ENCODE measurements around the gene ASTN2. TPM values are rescaled to one million over a fixed set of nuclear protein-coding genes. Genes with fewer than 3 reads are reported as not detected.
"Not testable (repeated sequence)": the region's sequence is repeated elsewhere in the genome, so short reads cannot be mapped to it uniquely, and the experiment has no call there.

ASTN2 gene
- total RNA-seq, 1 donor from 2014 or later: 7.3 TPM

DNA sequence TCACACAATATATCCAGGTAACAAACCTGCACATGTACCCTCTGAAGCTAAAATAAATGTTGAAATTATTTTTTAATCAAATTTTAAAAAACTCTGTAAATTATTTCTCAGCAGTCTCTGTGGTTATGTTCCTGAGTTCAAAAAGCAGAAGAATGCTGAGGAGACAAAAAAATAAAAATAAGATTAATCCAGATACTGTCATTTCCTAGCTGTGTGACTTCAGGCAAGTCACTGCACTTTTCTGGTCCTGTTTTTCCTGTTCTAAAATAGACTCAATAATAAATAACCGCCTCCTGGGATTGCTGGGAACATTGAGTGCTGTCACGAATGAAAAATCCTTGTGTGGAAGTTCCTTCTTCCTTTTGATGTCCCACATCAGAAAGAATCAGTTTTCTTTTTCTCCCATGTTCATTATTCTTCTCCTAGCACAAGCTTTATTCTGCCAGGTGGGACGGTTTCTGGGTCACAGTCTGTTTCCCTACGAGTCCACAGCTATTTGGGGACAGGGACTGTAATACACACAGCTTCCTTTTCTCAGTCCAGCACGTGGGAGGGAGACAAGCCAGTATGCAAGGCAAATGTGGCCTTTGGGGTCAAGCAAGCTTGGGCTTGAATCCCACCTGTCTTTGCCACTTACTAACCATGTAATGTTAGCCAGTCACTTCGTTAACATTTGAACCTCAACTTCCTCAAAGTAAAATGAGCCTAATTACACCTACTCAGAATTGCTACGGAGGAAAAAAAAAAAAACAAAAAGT is 570.8 kb downstream of the ASTN2 start:
- Histone ChIP-seq H3K9ac (ENCODE audit: low read depth in 1 of 3, low read length in 3 of 3) (no peak overlapping the region), H3K27ac (ENCODE audit: low read depth, low read length) (no peak overlapping the region), H3K36me3 (ENCODE audit: control insufficient read depth in 3 of 3, insufficient read depth in 3 of 3, low read length in 3 of 3) (no peaks in the 10 kb centered on the region), H3K9me3 (ENCODE audit: control insufficient read depth in 3 of 3, low read length in 3 of 3) (no peaks in the 10 kb centered on the region), H3K27me3 (ENCODE audit: control insufficient read depth in 3 of 3, insufficient read depth in 3 of 3, low read length in 3 of 3) (no peaks in the 10 kb centered on the region), H3K4me3 (ENCODE audit: low read length in 3 of 3) (no peak overlapping the region), H3K4me1 (ENCODE audit: control insufficient read depth in 3 of 3, insufficient read depth in 3 of 3, low read length in 3 of 3) (peaks cover 0 to 4% (median 0%) of the 10 kb centered on the region in 3 donors)

DNA sequence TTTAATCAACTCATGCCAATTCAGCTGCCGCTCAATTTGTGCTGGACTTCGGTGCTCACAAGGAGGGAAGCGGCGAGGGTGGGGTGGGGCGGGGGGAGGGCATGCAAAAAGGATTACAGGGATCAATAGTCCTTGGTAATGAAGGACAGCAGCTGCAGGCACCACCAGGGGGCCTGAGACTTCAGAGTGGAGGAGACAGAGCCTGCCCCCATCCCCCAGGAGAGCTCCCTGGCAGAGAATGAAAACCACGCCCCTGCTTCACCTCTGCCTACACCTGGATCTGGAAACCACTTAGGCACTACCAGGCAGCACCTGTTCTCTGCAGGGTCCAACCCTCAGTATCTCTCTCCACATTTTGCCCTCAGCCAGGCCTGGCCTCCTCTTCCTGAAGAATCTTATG is 572.2 kb downstream of the ASTN2 start:
- no peak overlapping the region for H3K9ac ChIP-seq (ENCODE audit: low read depth in 1 of 3, low read length in 3 of 3)
- no peaks in the 10 kb centered on the region for H3K27me3 ChIP-seq (ENCODE audit: control insufficient read depth in 3 of 3, insufficient read depth in 3 of 3, low read length in 3 of 3)
- no peak overlapping the region for H3K4me3 ChIP-seq (ENCODE audit: low read length in 3 of 3)
- H3K9me3 ChIP-seq (ENCODE audit: control insufficient read depth in 3 of 3, low read length in 3 of 3): no peaks in the 10 kb centered on the region
- no peaks in the 10 kb centered on the region for H3K36me3 ChIP-seq (ENCODE audit: control insufficient read depth in 3 of 3, insufficient read depth in 3 of 3, low read length in 3 of 3)
- H3K4me1 ChIP-seq (ENCODE audit: control insufficient read depth in 3 of 3, insufficient read depth in 3 of 3, low read length in 3 of 3): peaks cover 0 to 4% (median 0%) of the 10 kb centered on the region in 3 donors
- no peak overlapping the region for H3K27ac ChIP-seq (ENCODE audit: low read depth, low read length)

DNA sequence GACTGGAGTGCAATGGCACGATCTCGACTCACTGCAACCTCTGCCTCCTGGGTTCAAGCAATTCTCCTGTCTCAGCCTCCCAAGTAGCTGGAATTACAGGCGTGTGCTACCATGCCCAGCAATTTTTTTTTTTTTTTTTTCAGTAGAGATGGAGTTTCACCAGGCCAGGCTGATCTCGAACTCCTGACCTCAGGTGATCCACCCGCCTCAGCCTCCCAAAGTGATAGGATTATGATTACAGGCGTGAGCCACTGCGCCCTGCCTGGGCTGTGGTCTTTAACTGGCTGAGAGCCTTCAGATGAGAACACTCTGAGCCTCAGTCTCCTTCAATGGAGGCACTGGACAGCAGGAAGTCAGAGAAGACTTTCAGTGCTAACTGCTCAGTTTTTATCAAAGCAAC is 576.4 kb downstream of the ASTN2 start:
- H3K9ac ChIP-seq (ENCODE audit: low read depth in 1 of 3, low read length in 3 of 3); H3K4me1 ChIP-seq (ENCODE audit: control insufficient read depth in 3 of 3, insufficient read depth in 3 of 3, low read length in 3 of 3); H3K27me3 ChIP-seq (ENCODE audit: control insufficient read depth in 3 of 3, insufficient read depth in 3 of 3, low read length in 3 of 3); H3K9me3 ChIP-seq (ENCODE audit: control insufficient read depth in 3 of 3, low read length in 3 of 3); H3K27ac ChIP-seq (ENCODE audit: low read depth, low read length); H3K4me3 ChIP-seq (ENCODE audit: low read length in 3 of 3); H3K36me3 ChIP-seq (ENCODE audit: control insufficient read depth in 3 of 3, insufficient read depth in 3 of 3, low read length in 3 of 3): not testable (repeated sequence)

DNA sequence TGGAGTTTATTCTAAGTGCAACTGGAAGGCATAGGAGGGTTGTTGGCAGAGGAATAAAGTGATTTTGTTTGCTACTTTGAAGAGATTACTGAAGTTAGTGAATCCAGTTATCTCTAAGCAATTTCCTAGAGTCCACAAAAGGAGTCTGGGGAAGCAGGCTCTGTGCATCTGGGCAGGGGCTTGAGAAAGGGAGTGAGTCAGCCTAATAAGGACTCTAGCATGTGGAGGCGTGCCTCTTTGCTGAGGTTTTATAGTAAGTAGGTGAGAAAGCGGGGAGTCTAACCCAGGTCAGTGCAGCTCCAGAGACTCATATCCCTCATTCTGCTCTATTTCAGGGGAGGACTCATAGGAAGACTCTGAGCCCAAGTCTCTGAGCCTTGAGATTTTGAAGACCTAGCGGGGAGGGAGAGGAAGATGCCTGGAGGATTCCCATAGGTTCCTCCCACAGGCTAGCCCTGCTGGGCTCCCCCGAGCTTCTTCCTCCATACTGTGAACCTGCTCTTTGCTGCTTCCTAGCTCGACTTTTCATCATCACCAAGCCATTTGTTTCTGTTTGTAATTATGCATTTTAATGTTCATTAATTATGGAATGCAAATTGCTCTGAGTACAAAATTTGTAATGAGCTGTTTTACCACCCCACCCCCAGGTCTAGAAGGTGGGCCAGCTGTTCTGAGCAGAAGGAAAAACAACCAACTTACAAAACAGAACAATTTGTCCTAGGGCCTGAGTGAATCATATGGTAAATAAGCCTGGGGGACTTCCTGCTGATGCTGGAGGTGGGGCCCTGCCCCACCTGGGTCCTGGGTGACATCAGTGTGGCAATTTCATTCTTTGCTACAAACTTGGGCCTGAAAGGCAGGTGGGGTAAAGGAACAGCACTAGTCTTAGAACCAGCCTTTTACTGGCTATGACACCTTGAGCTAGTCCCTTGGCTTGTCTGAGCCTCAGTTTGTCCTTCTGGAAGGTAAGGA is 577.6 kb downstream of the ASTN2 start:
- Histone ChIP-seq H3K27ac (ENCODE audit: low read depth, low read length) (no peak overlapping the region), H3K4me1 (ENCODE audit: control insufficient read depth in 3 of 3, insufficient read depth in 3 of 3, low read length in 3 of 3) (no peaks in the 10 kb centered on the region), H3K27me3 (ENCODE audit: control insufficient read depth in 3 of 3, insufficient read depth in 3 of 3, low read length in 3 of 3) (peaks cover 0 to 6% (median 0%) of the 10 kb centered on the region in 3 donors), H3K4me3 (ENCODE audit: low read length in 3 of 3) (no peak overlapping the region), H3K9ac (ENCODE audit: low read depth in 1 of 3, low read length in 3 of 3) (no peak overlapping the region), H3K36me3 (ENCODE audit: control insufficient read depth in 3 of 3, insufficient read depth in 3 of 3, low read length in 3 of 3) (no peaks in the 10 kb centered on the region), H3K9me3 (ENCODE audit: control insufficient read depth in 3 of 3, low read length in 3 of 3) (no peaks in the 10 kb centered on the region)

DNA sequence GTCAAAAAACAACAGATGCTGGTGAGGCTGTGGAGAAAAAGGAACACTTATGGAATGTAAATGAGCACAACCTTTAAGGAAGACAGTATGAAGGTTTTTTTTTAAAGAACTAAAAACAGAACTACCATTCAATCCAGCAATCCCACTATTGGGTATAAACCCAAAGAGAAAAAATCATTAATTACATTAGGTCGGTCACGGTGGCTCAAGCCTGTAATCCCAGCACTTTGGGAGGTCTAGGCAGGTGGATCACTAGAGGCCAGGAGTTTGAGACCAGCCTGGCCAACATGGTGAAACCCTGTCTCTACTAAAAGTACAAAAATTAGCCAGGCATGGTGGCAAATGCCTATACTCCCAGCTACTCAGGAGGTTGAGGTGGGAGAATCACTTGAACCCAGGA is 584.5 kb downstream of the ASTN2 start:
- H3K9me3 ChIP-seq (ENCODE audit: control insufficient read depth in 3 of 3, low read length in 3 of 3); H3K36me3 ChIP-seq (ENCODE audit: control insufficient read depth in 3 of 3, insufficient read depth in 3 of 3, low read length in 3 of 3); H3K9ac ChIP-seq (ENCODE audit: low read depth in 1 of 3, low read length in 3 of 3); H3K4me1 ChIP-seq (ENCODE audit: control insufficient read depth in 3 of 3, insufficient read depth in 3 of 3, low read length in 3 of 3); H3K4me3 ChIP-seq (ENCODE audit: low read length in 3 of 3); H3K27ac ChIP-seq (ENCODE audit: low read depth, low read length); H3K27me3 ChIP-seq (ENCODE audit: control insufficient read depth in 3 of 3, insufficient read depth in 3 of 3, low read length in 3 of 3): not testable (repeated sequence)

DNA sequence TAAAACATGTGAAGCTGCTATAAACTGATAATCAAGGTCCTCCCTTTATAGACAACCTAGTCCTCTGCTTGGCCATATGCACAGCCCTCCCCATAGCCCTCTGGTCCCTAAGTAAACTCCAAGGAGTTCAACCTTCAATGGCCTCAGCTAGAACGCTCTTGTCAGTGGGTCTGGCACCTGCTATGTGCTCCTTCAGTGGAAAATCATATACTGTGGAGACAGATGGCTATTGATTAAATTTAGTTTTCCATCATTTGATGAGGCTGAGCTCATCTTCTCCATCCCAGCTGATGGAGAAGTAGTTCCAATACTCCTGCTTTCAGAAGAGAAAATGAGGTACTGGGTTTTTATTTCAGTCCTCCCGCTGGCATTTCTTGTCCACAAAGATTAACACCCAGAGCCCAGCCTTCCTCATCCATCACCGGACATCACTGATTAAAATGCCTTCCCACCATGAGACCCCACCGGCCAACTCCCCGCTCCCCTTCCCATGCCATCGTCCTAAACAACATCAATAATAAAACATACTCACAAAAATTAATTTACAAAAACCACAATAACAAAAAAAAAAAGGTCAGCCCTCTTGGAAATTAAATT is 593.1 kb downstream of the ASTN2 start:
- Histone ChIP-seq H3K36me3 (ENCODE audit: control insufficient read depth in 3 of 3, insufficient read depth in 3 of 3, low read length in 3 of 3) (no peaks in the 10 kb centered on the region), H3K4me1 (ENCODE audit: control insufficient read depth in 3 of 3, insufficient read depth in 3 of 3, low read length in 3 of 3) (no peaks in the 10 kb centered on the region), H3K9me3 (ENCODE audit: control insufficient read depth in 3 of 3, low read length in 3 of 3) (peaks cover 0 to 4% (median 0%) of the 10 kb centered on the region in 3 donors), H3K27ac (ENCODE audit: low read depth, low read length) (no peak overlapping the region), H3K4me3 (ENCODE audit: low read length in 3 of 3) (no peak overlapping the region), H3K27me3 (ENCODE audit: control insufficient read depth in 3 of 3, insufficient read depth in 3 of 3, low read length in 3 of 3) (no peaks in the 10 kb centered on the region), H3K9ac (ENCODE audit: low read depth in 1 of 3, low read length in 3 of 3) (no peak overlapping the region)

DNA sequence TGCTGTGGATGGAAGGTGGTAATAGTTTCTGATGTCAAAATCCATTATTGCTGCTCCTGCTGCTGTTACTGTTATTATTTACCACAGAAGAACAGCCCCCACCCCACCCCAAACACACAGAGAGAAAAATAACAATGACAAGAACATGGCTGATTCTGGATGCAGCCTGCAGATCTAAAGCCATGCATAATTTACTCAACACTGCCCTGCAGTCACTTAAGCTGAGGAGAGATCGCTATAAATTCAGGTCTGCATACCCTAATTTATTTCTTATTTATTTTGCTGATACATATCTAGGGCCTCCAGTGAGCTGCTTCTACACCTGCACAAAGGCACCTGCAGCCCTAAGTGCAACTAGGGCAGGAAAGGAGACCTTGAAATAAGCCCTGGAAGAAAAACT is 595.7 kb downstream of the ASTN2 start:
- no peaks in the 10 kb centered on the region for H3K36me3 ChIP-seq (ENCODE audit: control insufficient read depth in 3 of 3, insufficient read depth in 3 of 3, low read length in 3 of 3)
- H3K4me1 ChIP-seq (ENCODE audit: control insufficient read depth in 3 of 3, insufficient read depth in 3 of 3, low read length in 3 of 3): no peaks in the 10 kb centered on the region
- no peak overlapping the region for H3K4me3 ChIP-seq (ENCODE audit: low read length in 3 of 3)
- H3K27ac ChIP-seq (ENCODE audit: low read depth, low read length): no peak overlapping the region
- H3K9ac ChIP-seq (ENCODE audit: low read depth in 1 of 3, low read length in 3 of 3): no peak overlapping the region
- peaks cover 0 to 3% (median 0%) of the 10 kb centered on the region in 3 donors for H3K9me3 ChIP-seq (ENCODE audit: control insufficient read depth in 3 of 3, low read length in 3 of 3)
- H3K27me3 ChIP-seq (ENCODE audit: control insufficient read depth in 3 of 3, insufficient read depth in 3 of 3, low read length in 3 of 3): no peaks in the 10 kb centered on the region

DNA sequence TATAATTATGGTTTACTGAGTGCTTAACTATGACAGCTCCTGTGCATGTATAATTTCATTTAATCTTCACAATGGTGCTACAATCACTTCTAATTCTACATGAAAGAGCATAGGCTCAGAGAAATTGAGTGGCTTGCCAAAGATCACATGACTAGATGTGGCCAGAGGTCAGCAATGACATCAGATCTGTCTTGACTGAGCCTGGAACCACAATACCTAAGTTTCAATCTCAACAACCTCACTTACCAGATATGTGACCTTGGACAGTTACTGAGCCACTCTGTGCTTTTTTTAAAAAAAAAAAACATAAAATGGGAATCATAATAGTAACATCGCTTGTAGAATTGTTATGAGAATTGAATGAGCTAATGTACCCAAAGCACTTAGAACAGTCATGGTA is 597.1 kb downstream of the ASTN2 start:
- Histone ChIP-seq H3K9me3 (ENCODE audit: control insufficient read depth in 3 of 3, low read length in 3 of 3) (no peaks in the 10 kb centered on the region), H3K9ac (ENCODE audit: low read depth in 1 of 3, low read length in 3 of 3) (no peak overlapping the region), H3K4me3 (ENCODE audit: low read length in 3 of 3) (no peak overlapping the region), H3K27ac (ENCODE audit: low read depth, low read length) (no peak overlapping the region), H3K36me3 (ENCODE audit: control insufficient read depth in 3 of 3, insufficient read depth in 3 of 3, low read length in 3 of 3) (no peaks in the 10 kb centered on the region), H3K27me3 (ENCODE audit: control insufficient read depth in 3 of 3, insufficient read depth in 3 of 3, low read length in 3 of 3) (no peaks in the 10 kb centered on the region), H3K4me1 (ENCODE audit: control insufficient read depth in 3 of 3, insufficient read depth in 3 of 3, low read length in 3 of 3) (no peaks in the 10 kb centered on the region)

DNA sequence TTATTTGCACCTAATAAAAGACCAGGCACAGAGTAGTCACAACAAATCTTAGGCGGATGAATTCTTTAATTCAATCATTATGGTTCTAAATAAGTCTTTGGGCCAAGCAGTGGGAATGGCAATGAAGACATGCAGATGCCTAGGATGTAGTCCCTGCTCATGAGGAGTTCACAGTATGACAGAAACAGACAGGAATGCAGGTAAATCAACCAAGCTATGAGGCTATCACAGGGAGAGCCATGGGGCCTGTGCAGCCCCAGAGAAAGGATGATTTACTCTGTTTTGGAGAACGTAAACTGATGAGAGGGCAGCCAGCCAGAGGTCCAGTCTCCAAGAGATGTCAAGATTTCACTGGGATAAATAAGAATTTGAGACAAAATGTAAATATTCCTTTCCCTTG is 598.4 kb downstream of the ASTN2 start:
- Histone ChIP-seq H3K9me3 (ENCODE audit: control insufficient read depth in 3 of 3, low read length in 3 of 3) (no peaks in the 10 kb centered on the region), H3K9ac (ENCODE audit: low read depth in 1 of 3, low read length in 3 of 3) (no peak overlapping the region), H3K4me1 (ENCODE audit: control insufficient read depth in 3 of 3, insufficient read depth in 3 of 3, low read length in 3 of 3) (no peaks in the 10 kb centered on the region)

DNA sequence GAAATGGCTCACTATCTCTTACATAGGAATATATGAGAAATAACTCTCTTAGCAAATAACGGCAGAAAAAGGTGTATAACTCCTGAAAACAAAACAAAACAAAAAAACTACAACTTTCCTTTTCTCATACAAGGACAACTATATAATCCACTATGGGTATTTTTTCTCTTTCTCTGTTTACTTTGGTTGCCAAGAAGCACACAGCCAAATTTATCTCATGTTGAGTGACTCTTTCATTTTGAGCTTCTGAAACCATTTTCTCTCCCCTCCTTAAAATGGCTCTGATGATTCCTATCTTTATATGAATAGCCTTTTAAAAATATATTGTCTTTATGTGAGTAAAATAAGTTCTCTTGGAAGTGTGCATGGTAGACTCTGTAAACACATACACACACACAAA is 599.0 kb downstream of the ASTN2 start:
- Histone ChIP-seq H3K4me1 (ENCODE audit: control insufficient read depth in 3 of 3, insufficient read depth in 3 of 3, low read length in 3 of 3) (no peaks in the 10 kb centered on the region), H3K27ac (ENCODE audit: low read depth, low read length) (no peak overlapping the region), H3K36me3 (ENCODE audit: control insufficient read depth in 3 of 3, insufficient read depth in 3 of 3, low read length in 3 of 3) (no peaks in the 10 kb centered on the region), H3K27me3 (ENCODE audit: control insufficient read depth in 3 of 3, insufficient read depth in 3 of 3, low read length in 3 of 3) (no peaks in the 10 kb centered on the region), H3K4me3 (ENCODE audit: low read length in 3 of 3) (no peak overlapping the region), H3K9ac (ENCODE audit: low read depth in 1 of 3, low read length in 3 of 3) (no peak overlapping the region), H3K9me3 (ENCODE audit: control insufficient read depth in 3 of 3, low read length in 3 of 3) (no peaks in the 10 kb centered on the region)

More for the DNA sequence above, 598.4 kb downstream of the ASTN2 start:
- Histone ChIP-seq H3K27me3 (ENCODE audit: control insufficient read depth in 3 of 3, insufficient read depth in 3 of 3, low read length in 3 of 3) (no peaks in the 10 kb centered on the region), H3K27ac (ENCODE audit: low read depth, low read length) (no peak overlapping the region), H3K4me3 (ENCODE audit: low read length in 3 of 3) (no peak overlapping the region), H3K36me3 (ENCODE audit: control insufficient read depth in 3 of 3, insufficient read depth in 3 of 3, low read length in 3 of 3) (no peaks in the 10 kb centered on the region)

All from skeletal muscle tissue (tissue), 4 donors.